Right cardiac atrium (tissue), 5 donors: Measurements from ENCODE around the gene AURKAIP1. TPM values are rescaled to one million over a fixed set of nuclear protein-coding genes. Genes with fewer than 3 reads are reported as not detected.

ENCODE experiments used
- ATAC-seq, 2 donors: fragments of 200-7000 bp; cut with Tn5 transposase; one replicate each; pipeline versions ENCODE4 v1.8.0 to v1.9.1; 2020; ENCODE audit warnings: moderate library complexity in 2 of 2, mild to moderate bottlenecking in 1 of 2
- DNase-seq, 3 donors: peaks; one replicate each; pipeline ENCODE4 v3.0.0-alpha.2; 2020
- H3K27ac ChIP-seq: one replicate; pipeline ENCODE4 v1.5.1; 2013; ENCODE audit warnings: mild to moderate bottlenecking, low read length, control low read depth, moderate library complexity
- H3K27me3 ChIP-seq: one replicate; pipeline ENCODE4 v1.6.1; 2013; ENCODE audit not compliant: control insufficient read depth, insufficient read depth
- H3K4me1 ChIP-seq: one replicate; pipeline ENCODE4 v1.6.1; 2013; ENCODE audit warnings: low read length; ENCODE audit not compliant: control insufficient read depth, insufficient read depth
- H3K4me3 ChIP-seq: one replicate; pipeline ENCODE4 v1.5.1; 2013; ENCODE audit warnings: low read length, control low read depth
- H3K9me3 ChIP-seq: one replicate; pipeline ENCODE4 v1.6.1; 2013; ENCODE audit warnings: low read length; ENCODE audit not compliant: control insufficient read depth
- WGBS: extraction: QIAGEN DNeasy Blood & Tissue Kit; methylation state at CpG from one replicate; pipeline ENCODE4 v1.1.7; 2013; 5-methylcytosine and 5-hydroxymethylcytosine counted together
- intact Hi-C, 4 donors: fragments of 100-400 bp; cut with DNase I; formaldehyde crosslinking; loops; one replicate each; pipeline versions ENCODE4 v1.11.0 to v1.14.0; 2022 to 2023
- microRNA-seq, 2 donors: library from miRNA; unstranded; fragments of <30 nt; microRNA quantifications; one replicate each; pipeline ENCODE4 v1.2.0, GENCODE V29; 2020 to 2021
- polyA plus RNA-seq: library from polyadenylated mRNA; stranded (reverse); fragments of 200-250 nt; gene quantifications from one replicate; pipeline ENCODE4 v1.2.3, GENCODE V29; 2013
- total RNA-seq, 4 donors: library from RNA; stranded (reverse); fragmentation: NEBNext Ultra II Directional; extraction: Animal tissue kit (Norgen Biotek cat#: 25700); gene quantifications; one replicate each; pipeline ENCODE4 v1.2.1, GENCODE V29; 2021
- donor health status: healthy with polysubstance abuse.
- donor health status: DM: no; HTN: yes; CAD: no.
- donor health status: DM: no; HTN: no; CAD: no.
- donor health status: DM: no; HTN: yes; CAD: no; lungs with severe emphysema.
- donor health status: DM: yes; HTN: yes; CAD: no.

The AURKAIP1 gene
- total and polyA plus RNA-seq, 5 donors: 175 to 331 (median 194) TPM

DNA sequence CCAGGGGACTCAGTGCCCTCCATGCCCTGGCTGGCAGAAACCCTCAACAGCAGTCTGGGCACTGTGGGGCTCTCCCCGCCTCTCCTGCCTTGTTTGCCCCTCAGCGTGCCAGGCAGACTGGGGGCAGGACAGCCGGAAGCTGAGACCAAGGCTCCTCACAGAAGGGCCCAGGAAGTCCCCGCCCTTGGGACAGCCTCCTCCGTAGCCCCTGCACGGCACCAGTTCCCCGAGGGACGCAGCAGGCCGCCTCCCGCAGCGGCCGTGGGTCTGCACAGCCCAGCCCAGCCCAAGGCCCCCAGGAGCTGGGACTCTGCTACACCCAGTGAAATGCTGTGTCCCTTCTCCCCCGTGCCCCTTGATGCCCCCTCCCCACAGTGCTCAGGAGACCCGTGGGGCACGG, 46.8 kb downstream of the AURKAIP1 start:
- 80% methylated on average over 15 of the region's 15 CpGs for WGBS
- Histone ChIP-seq H3K27ac (no peak overlapping the region), H3K9me3 (no peaks in the 10 kb centered on the region), H3K27me3 (no peaks in the 10 kb centered on the region), H3K4me1 (no peaks in the 10 kb centered on the region), H3K4me3 (no peak overlapping the region)
- intact Hi-C loops: no loop called here
- DNase-seq: no peak
- no peak for ATAC-seq

DNA sequence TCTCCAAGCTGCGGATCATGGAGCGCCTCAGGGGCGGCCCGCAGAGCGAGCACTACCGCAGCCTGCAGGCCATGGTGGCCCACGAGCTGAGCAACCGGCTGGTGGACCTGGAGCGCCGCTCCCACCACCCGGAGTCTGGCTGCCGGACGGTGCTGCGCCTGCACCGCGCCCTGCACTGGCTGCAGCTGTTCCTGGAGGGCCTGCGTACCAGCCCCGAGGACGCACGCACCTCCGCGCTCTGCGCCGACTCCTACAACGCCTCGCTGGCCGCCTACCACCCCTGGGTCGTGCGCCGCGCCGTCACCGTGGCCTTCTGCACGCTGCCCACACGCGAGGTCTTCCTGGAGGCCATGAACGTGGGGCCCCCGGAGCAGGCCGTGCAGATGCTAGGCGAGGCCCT, 47.7 kb downstream of the AURKAIP1 start:
- 91% methylated on average over 40 of the region's 40 CpGs for WGBS
- no peaks in the 10 kb centered on the region for H3K4me1 ChIP-seq
- ATAC-seq: no peak
- no peaks in the 10 kb centered on the region for H3K27me3 ChIP-seq
- H3K27ac ChIP-seq: no peak overlapping the region
- DNase-seq: no peak
- intact Hi-C loops: no loop called here
- H3K9me3 ChIP-seq: no peaks in the 10 kb centered on the region
- no peak overlapping the region for H3K4me3 ChIP-seq

DNA sequence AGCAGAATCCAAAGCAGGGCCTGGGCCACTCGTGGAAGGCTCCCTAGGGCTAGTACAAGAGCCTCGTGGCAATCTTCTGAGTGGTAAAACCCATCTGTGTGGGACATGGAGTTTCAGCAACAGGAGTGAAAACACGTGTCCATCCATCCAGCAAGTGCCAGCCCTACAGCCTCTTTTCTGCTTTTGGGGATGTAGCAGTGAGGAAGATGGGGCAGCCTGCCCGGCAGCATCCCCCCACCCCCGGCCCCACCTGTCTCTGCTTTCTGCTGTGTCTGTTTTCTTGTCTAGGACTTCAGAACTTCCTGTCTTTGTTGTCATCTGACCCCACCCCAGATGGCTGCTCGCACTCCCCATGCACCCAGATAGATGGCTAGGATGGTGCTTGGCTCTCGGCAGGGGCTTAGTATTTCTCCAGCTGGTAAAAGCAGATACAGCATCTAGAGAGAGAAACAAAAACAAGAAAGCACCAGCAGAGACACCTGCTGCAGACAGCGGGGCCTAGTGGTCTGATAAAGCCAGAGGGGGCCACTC, 48.9 kb downstream of the AURKAIP1 start:
- no peak for ATAC-seq
- no peaks in the 10 kb centered on the region for H3K4me1 ChIP-seq
- H3K9me3 ChIP-seq: no peaks in the 10 kb centered on the region
- 58% methylated on average over 8 of the region's 8 CpGs for WGBS
- H3K4me3 ChIP-seq: no peak overlapping the region
- intact Hi-C loops: no loop called here
- H3K27me3 ChIP-seq: no peaks in the 10 kb centered on the region
- H3K27ac ChIP-seq: no peak overlapping the region
- DNase-seq: no peak

DNA sequence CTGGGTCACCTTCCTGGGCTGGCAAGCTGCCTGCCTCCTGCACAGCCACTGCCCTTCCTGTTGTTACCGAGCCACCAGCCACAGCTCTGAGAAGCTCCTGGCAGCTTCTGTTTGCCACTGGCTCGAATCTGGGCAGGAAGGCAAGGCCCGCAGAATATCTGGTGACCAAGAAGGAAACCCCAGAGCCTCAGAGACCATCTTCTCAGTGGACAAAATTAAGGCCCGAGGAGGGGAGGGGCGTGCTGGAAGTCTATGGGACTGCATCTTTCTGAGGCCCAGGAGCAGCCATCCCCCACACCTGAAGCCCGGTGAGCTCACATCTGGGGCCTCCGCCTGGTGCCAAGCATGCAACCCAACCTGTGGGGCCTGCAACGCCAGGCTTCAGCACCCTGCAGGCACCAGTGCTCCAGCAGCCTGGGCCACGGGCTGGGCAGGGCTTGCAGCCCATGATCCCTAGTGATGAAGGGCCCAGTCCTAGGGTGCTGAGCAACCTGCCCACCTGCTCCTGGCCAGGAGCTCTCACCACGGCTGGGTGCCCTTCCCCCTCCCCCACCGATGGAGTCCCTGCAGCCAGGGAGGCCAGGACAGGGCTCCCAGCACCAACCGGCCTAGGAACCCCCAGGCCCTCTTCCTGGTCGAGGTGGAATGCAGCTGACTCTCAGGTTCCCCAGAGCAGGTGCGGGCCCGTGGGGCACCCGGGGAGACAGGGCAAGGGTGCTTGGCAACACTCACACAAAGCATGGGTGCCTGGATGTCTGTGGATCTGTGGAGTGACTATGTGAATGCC, 49.5 kb downstream of the AURKAIP1 start:
- peak; percentile 10 to 52 for ATAC-seq
- peak overlapping the region; percentile 78 for H3K4me3 ChIP-seq
- no peaks in the 10 kb centered on the region for H3K27me3 ChIP-seq
- 52% methylated on average over 16 of the region's 16 CpGs for WGBS
- H3K27ac ChIP-seq: peak overlapping the region; percentile 58
- H3K4me1 ChIP-seq: no peaks in the 10 kb centered on the region
- intact Hi-C loops: no loop called here
- H3K9me3 ChIP-seq: no peaks in the 10 kb centered on the region
- DNase-seq: peak; percentile 65 to 85 (median 84)

DNA sequence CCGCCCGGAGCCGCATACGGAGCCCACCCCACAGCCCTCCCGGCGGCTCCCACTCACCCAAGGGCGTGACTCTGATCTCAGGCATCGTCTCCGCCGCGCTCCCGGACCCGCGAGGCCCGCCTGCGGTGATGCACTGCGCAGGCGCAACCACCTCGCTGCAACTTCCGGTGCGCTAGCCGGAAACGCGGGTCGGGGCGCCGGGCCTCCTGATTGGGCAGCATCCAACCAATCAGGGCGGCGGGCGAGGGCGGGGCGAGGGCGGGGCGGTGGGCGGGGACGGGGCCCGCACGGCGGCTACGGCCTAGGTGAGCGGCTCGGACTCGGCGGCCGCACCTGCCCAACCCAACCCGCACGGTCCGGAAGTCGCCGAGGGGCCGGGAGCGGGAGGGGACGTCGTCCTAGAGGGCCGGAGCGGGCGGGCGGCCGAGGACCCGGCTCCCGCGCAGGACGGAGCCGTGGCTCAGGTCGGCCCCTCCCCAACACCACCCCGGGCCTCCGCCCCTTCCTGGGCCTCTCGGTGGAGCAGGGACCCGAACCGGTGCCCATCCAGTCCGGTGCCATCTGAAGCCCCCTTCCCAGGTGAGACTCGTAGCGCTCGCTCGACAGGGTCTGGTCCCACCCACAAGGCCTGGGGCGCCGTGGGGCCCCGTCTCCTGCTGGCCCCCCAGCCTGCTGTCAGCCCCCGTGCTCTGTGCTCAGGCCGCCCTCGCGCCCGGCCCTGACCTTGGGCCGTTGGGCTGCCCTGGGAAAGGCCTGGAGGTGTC, 50.3 kb downstream of the AURKAIP1 start, which contains the start of the genes CPTP and INTS11:
Gene CPTP (plus strand): TSS at position 279 of the 764 bp plus-strand sequence. CDS start 2,109 bp downstream, outside the sequence.
Gene INTS11 (minus strand): TSS at position 137 of the 764 bp plus-strand sequence. CDS start 52 bp downstream, at position 85.
- Histone ChIP-seq H3K4me1 (no peaks in the 10 kb centered on the region), H3K9me3 (no peaks in the 10 kb centered on the region), H3K27me3 (no peaks in the 10 kb centered on the region), H3K27ac (peak within 1 kb of the TSS; percentile 58), H3K4me3 (peak within 1 kb of the TSS; percentile 78)
- ATAC-seq: peak; percentile 83 to 87
- intact Hi-C loops: no loop called here
- DNase-seq: peak; percentile 96 to 98 (median 98)
- WGBS: under 1% methylated on average over 84 of the region's 84 CpGs

DNA sequence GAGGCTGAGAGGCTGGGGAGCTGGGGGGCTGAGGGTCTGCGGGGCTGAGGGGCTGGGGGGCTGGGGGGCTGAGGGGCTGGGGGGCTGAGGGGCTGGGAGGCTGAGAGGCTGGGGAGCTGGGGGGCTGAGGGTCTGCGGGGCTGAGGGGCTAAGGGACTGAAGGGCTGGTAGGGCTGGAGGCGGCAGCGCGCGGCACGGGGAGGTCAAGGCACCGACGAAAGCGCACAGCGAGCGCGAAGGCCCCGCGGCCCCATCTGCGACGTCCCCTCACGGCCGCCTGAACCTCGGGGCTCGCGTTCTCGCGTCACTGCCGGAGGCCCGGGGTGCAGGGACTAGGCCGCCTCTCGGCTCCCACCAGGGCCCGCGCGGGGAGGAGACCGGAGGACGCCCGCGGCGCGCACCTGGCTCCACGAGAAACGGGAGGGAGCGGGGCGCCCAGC, 50.9 kb downstream of the AURKAIP1 start:
- ATAC-seq (no peak), DNase-seq (no peak)
- H3K4me3 ChIP-seq: peak overlapping the region; percentile 78
- H3K4me1 ChIP-seq: no peaks in the 10 kb centered on the region
- under 1% methylated on average over 41 of the region's 41 CpGs for WGBS
- H3K9me3 ChIP-seq: no peaks in the 10 kb centered on the region
- intact Hi-C loops: no loop called here
- peak overlapping the region; percentile 49 for H3K27ac ChIP-seq
- H3K27me3 ChIP-seq: no peaks in the 10 kb centered on the region

Small RNA genes lying within 50 kb of the gene (microRNA-seq; reads per million reads assigned to microRNA genes)
- gene MIR6808: 0 reads per million in 2 donors

Other genes with a start within 250 kb of the AURKAIP1 start
- gene TTLL10, start 201.3 kb downstream of the AURKAIP1 start, total RNA-seq: not detected
- gene TTLL10, start 201.3 kb downstream of the AURKAIP1 start, polyA plus RNA-seq: 0.09 TPM
- gene TNFRSF18, start 168.6 kb downstream of the AURKAIP1 start, total RNA-seq: under 1 TPM in 1 of 4 donors, not detected in 3; 0.38 TPM
- 0.14 TPM for gene TNFRSF18, start 168.6 kb downstream of the AURKAIP1 start, polyA plus RNA-seq
- 1 to 10 TPM; 1.0 to 2.0 (median 1.2) TPM for gene TNFRSF4, start 161.1 kb downstream of the AURKAIP1 start, total RNA-seq
- 2.3 TPM for gene TNFRSF4, start 161.1 kb downstream of the AURKAIP1 start, polyA plus RNA-seq
- 100 to 1,000 TPM; 156 to 215 (median 168) TPM for gene SDF4, start 143.2 kb downstream of the AURKAIP1 start, total RNA-seq
- 165 TPM for gene SDF4, start 143.2 kb downstream of the AURKAIP1 start, polyA plus RNA-seq
- gene B3GALT6, start 143.0 kb downstream of the AURKAIP1 start, total RNA-seq: 10 to 100 TPM; 10.2 to 13.3 (median 12.0) TPM
- gene B3GALT6, start 143.0 kb downstream of the AURKAIP1 start, polyA plus RNA-seq: 9.1 TPM
- 1 to 10 TPM in 2 of 4 donors, under 1 TPM in 1, not detected in 1; 0.94 to 2.4 (median 1.1) TPM for gene C1QTNF12, start 128.5 kb downstream of the AURKAIP1 start, total RNA-seq
- 0.36 TPM for gene C1QTNF12, start 128.5 kb downstream of the AURKAIP1 start, polyA plus RNA-seq
- gene UBE2J2, start 101.4 kb downstream of the AURKAIP1 start, total RNA-seq: 10 to 100 TPM; 34.9 to 41.2 (median 37.1) TPM
- 38.4 TPM for gene UBE2J2, start 101.4 kb downstream of the AURKAIP1 start, polyA plus RNA-seq
- gene SCNN1D, start 94.8 kb downstream of the AURKAIP1 start, total RNA-seq: 1 to 10 TPM; 2.7 to 6.2 (median 4.8) TPM
- 3.4 TPM for gene SCNN1D, start 94.8 kb downstream of the AURKAIP1 start, polyA plus RNA-seq
- gene ACAP3, start 67.3 kb downstream of the AURKAIP1 start, total RNA-seq: 10 to 100 TPM; 33.1 to 61.8 (median 42.8) TPM
- gene ACAP3, start 67.3 kb downstream of the AURKAIP1 start, polyA plus RNA-seq: 37.4 TPM
- gene PUSL1, start 66.6 kb downstream of the AURKAIP1 start, total RNA-seq: 10 to 100 TPM; 11.3 to 14.1 (median 12.5) TPM
- 13.1 TPM for gene PUSL1, start 66.6 kb downstream of the AURKAIP1 start, polyA plus RNA-seq
- 10 to 100 TPM; 53.1 to 61.7 (median 58.7) TPM for gene INTS11, start 50.5 kb downstream of the AURKAIP1 start, total RNA-seq
- gene INTS11, start 50.5 kb downstream of the AURKAIP1 start, polyA plus RNA-seq: 70.3 TPM
- gene CPTP, start 50.4 kb downstream of the AURKAIP1 start, total RNA-seq: 10 to 100 TPM; 24.0 to 29.0 (median 27.0) TPM
- 53.9 TPM for gene CPTP, start 50.4 kb downstream of the AURKAIP1 start, polyA plus RNA-seq
- under 1 TPM; 0.33 to 0.51 (median 0.38) TPM for gene TAS1R3, start 43.9 kb downstream of the AURKAIP1 start, total RNA-seq
- 0.66 TPM for gene TAS1R3, start 43.9 kb downstream of the AURKAIP1 start, polyA plus RNA-seq
- 10 to 100 TPM; 64.4 to 87.4 (median 66.3) TPM for gene DVL1, start 25.8 kb downstream of the AURKAIP1 start, total RNA-seq
- 70.0 TPM for gene DVL1, start 25.8 kb downstream of the AURKAIP1 start, polyA plus RNA-seq
- gene MXRA8, start 16.7 kb downstream of the AURKAIP1 start, total RNA-seq: 10 to 100 TPM; 21.9 to 38.8 (median 36.3) TPM
- 39.5 TPM for gene MXRA8, start 16.7 kb downstream of the AURKAIP1 start, polyA plus RNA-seq
- gene CCNL2, start 24.1 kb upstream of the AURKAIP1 start, total RNA-seq: 10 to 100 TPM; 61.2 to 83.1 (median 67.2) TPM
- 81.7 TPM for gene CCNL2, start 24.1 kb upstream of the AURKAIP1 start, polyA plus RNA-seq
- gene MRPL20, start 32.1 kb upstream of the AURKAIP1 start, total RNA-seq: 100 to 1,000 TPM; 121 to 144 (median 132) TPM
- gene MRPL20, start 32.1 kb upstream of the AURKAIP1 start, polyA plus RNA-seq: 190 TPM
- 1 to 10 TPM; 1.6 to 3.6 (median 2.9) TPM for gene ANKRD65, start 46.1 kb upstream of the AURKAIP1 start, total RNA-seq
- gene ANKRD65, start 46.1 kb upstream of the AURKAIP1 start, polyA plus RNA-seq: 4.5 TPM
- 10 to 100 TPM; 25.0 to 38.6 (median 25.6) TPM for gene VWA1, start 60.5 kb upstream of the AURKAIP1 start, total RNA-seq
- 17.3 TPM for gene VWA1, start 60.5 kb upstream of the AURKAIP1 start, polyA plus RNA-seq
- 1 to 10 TPM; 1.3 to 3.4 (median 2.2) TPM for gene ATAD3C, start 74.5 kb upstream of the AURKAIP1 start, total RNA-seq
- gene ATAD3C, start 74.5 kb upstream of the AURKAIP1 start, polyA plus RNA-seq: 0.52 TPM
- gene ATAD3B, start 96.6 kb upstream of the AURKAIP1 start, total RNA-seq: 10 to 100 TPM in 1 of 4 donors, 1 to 10 TPM in 3; 5.6 to 11.4 (median 8.8) TPM
- gene ATAD3B, start 96.6 kb upstream of the AURKAIP1 start, polyA plus RNA-seq: 8.3 TPM
- 10 to 100 TPM; 13.6 to 20.1 (median 15.7) TPM for gene ATAD3A, start 137.0 kb upstream of the AURKAIP1 start, total RNA-seq
- 16.7 TPM for gene ATAD3A, start 137.0 kb upstream of the AURKAIP1 start, polyA plus RNA-seq
- 1 to 10 TPM; 7.3 to 9.3 (median 7.9) TPM for gene TMEM240, start 165.4 kb upstream of the AURKAIP1 start, total RNA-seq
- gene TMEM240, start 165.4 kb upstream of the AURKAIP1 start, polyA plus RNA-seq: 10.4 TPM
- gene SSU72, start 199.7 kb upstream of the AURKAIP1 start, total RNA-seq: 100 to 1,000 TPM; 112 to 115 (median 113) TPM
- gene SSU72, start 199.7 kb upstream of the AURKAIP1 start, polyA plus RNA-seq: 130 TPM
- under 1 TPM; 0.47 to 0.97 (median 0.80) TPM for gene FNDC10, start 224.9 kb upstream of the AURKAIP1 start, total RNA-seq
- 0.68 TPM for gene FNDC10, start 224.9 kb upstream of the AURKAIP1 start, polyA plus RNA-seq
- 10 to 100 TPM; 49.5 to 77.8 (median 65.5) TPM for gene MIB2, start 240.3 kb upstream of the AURKAIP1 start, total RNA-seq
- 52.5 TPM for gene MIB2, start 240.3 kb upstream of the AURKAIP1 start, polyA plus RNA-seq